OCI-M2 (cell line): Measurements from ENCODE around the gene TCF19.

Source experiments
- DNase-seq: peaks from one replicate; lab custom pipeline; 2025; ENCODE audit not compliant: unreplicated experiment; lab: John Stamatoyannopoulos, UW

TCF19 gene, protein sequence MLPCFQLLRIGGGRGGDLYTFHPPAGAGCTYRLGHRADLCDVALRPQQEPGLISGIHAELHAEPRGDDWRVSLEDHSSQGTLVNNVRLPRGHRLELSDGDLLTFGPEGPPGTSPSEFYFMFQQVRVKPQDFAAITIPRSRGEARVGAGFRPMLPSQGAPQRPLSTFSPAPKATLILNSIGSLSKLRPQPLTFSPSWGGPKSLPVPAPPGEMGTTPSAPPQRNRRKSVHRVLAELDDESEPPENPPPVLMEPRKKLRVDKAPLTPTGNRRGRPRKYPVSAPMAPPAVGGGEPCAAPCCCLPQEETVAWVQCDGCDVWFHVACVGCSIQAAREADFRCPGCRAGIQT

DNA sequence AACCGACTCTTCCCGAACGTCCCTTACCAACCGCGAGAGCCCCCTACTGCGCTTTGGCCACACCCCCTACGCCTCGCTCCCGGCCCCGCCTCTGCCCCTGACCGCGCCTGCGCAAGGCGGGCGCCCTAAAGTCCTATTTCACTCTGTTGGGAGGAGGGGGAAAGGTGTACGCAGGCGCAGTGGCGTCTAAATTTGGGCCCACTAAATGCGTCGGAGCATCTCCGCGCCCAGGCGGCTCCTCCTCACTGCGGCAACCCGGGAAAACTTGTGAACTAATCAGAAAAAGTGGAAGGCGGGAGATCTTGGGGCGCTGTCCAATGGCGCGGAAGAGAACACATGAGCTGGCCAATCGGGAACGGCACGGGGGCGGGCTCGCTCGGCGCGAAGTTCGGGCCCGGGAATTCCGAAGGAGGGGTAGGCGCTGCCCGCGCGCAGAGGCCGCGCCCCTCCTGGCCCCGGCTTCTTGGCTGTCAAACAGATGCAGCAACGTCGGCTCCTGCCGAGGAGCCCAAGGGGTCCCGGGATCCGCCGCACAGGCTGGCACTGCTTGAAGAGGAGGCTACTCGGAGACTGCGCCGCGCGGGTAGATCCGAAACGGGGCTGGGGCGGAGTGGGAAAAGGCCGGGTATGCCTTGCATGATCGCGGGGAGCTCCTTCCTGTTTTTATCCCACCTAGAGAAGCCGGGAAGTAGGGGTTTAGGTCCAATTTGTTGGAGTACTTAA, at the start of gene TCF19:
TSS of gene TCF19 (plus strand) at position 450 of the 723 bp plus-strand sequence. CDS start 881 bp downstream, outside the sequence.
- DNase-seq = peak; percentile 97

DNA sequence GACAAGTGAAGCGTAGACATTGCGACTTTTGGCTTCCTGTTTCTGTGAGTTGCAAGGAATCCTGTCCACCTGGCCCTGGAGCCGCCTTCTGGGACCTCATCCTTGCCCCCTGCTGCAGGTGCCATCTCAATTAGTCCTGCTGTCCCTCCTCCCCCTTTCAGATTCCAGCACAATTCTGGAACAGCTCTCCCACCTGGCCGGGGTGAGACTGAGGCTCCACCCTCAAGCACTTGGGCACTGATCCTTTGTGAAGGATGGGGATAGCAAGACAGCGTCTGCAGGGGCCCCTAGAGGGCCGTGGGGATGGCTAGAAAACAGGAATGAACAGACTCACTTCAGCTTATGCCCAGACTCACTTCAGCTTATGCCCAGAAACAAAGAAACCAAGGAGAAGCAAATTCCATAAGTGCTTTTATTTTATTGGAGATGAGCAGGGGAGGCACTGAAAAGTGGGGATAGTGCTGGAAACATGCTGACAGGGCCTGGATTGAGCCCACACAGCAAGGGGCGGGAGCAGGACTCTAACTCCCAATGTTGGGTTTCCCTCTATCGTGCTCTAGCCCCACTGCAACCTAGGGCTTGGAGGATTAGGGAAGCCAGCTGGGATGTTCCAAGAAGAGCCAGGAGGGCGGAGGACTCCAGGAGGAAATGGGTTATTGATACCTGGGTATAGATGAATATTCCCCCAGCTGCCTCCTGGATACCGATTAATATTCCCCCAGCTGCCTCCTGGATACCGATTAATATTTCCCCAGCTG, 47.4 kb upstream of the TCF19 start:
- no peak for DNase-seq

DNA sequence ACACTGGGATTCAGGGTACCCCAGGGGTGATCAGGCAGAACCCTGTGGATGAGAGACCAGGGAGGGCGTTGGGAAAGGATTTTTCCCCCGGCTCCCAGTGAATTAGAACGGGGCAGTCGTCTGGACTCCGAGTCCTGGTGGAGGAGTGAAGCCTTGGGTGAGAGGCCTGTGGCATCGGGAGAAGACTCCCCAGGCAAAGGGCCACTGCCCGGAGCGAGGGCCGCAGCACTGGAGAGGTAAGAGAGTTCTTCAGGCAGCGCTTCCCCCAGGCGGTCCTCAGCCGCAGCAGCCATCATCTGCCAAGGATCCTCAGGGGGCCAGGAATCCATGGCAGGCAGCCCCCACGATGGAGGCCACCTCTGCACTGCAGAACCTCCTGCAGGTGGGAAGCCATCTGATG, 46.7 kb upstream of the TCF19 start:
- DNase-seq = no peak

DNA sequence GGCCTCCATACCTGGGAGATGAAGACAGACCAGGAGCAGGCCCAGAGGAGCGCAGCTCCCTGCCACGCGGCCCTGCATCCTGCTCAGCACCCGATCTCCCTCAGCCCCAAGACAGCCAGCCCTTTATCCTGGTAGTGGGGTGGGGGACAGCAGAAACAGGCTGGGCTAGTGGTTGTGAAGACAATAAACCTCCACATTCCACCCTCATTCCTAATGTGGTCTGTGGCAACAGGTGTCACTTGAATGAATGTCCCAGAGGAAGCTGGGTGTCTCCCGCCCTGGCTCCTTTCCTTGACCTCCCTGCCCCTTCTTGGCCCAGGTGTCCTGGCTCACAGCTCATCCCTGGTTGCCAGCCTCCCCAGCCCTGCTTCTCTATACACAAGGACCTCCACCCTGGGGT, 45.9 kb upstream of the TCF19 start, which contains the start of gene C6orf15:
TSS of gene C6orf15 (minus strand) at position 98 of the 400 bp plus-strand sequence. CDS start at position 78, 20 bp downstream.
- no peak for DNase-seq

DNA sequence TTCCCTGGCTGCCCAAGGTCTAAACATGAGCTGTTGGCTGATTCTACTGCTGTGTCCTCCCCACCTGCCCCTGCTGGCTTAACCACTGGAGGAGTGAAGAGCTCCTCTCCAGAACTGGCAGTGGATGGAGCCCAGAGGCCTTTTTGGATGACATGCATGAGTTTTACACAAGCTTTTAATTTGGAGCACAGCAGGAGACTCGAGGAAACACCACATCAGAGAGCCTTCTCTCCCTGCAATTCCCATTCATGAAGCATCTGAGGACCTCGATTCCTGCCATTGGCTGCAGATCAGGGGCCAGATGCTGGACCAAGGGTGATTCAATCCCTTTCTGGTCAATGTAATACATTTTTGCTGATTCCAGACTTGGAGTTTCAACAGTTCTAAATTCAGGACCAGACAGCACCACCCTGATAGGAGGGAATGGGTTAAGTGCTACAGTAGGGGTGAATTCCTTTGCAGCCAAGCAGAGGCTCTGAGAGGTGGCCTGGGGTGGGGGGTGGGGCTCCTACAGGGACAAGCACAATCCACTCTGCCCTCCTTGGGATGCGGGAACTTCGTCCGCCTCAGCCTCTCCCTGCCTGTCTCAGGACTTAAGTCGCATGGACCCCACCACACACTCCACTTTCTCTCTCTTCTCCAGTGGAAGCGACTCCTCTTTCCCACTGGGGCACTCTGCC, 44.4 kb upstream of the TCF19 start:
- DNase-seq = no peak

DNA sequence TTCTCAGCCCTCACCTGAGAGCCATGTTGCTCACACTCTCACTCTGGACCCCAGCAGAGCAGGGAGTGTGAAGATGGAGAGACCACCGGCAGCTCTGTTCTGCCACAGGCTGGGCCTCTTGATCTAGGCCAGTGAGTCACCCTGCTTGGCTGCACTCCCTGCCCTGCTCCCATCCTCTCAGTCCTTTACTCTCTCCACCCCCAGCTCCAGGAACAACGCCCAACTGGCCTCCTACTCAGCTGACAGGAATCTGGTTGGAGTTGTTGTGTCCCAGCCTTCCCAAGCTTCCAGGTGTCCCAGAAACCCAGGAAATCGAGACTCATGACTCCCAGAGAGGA, 43.9 kb upstream of the TCF19 start, which contains the start of gene PSORS1C1:
TSS of gene PSORS1C1 (plus strand) at position 260 of the 338 bp plus-strand sequence. CDS start 14,833 bp downstream, outside the sequence.
- DNase-seq = no peak

DNA sequence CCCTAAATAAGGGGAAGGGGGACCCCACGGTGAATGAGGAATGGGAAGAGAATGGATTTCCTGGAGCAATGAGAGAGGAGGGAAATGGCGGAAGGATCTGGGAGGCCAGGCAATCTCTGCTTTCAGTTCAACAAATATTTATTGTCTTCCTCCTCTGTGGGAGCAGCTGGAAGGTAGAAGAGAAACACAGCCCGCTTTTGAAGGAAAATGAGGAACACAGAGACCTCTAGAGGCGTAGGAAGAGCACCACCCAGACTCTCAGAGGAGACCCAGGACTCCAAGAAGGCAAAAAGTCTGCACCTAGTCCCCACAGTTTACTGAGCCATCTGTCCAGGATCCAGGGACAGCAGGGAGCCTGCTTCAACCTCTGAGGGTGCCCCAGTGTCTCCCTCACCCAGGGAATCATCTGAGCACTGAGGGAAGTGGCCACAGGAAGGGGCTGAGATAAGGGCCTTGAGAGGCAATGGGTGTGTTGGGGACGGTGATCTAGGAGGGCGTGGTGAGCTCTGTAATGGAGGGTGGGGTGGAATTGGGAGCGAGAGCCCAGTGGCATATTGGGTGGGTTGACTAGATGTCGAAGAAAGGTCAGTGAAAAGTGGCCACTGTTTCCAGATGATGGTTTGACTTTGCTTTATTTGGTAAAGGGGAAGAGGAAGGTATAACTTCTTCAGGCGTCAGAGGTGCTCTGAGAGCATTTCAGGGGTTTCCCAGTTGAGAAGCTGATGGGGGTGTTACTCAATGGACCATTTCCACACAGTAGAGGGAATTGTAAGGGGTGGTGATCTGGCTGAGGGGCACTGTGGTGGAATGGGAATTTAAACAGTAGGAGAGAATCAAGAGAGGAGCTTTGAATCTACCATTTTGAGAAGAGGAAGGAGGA, 43.2 kb upstream of the TCF19 start:
- no peak for DNase-seq

DNA sequence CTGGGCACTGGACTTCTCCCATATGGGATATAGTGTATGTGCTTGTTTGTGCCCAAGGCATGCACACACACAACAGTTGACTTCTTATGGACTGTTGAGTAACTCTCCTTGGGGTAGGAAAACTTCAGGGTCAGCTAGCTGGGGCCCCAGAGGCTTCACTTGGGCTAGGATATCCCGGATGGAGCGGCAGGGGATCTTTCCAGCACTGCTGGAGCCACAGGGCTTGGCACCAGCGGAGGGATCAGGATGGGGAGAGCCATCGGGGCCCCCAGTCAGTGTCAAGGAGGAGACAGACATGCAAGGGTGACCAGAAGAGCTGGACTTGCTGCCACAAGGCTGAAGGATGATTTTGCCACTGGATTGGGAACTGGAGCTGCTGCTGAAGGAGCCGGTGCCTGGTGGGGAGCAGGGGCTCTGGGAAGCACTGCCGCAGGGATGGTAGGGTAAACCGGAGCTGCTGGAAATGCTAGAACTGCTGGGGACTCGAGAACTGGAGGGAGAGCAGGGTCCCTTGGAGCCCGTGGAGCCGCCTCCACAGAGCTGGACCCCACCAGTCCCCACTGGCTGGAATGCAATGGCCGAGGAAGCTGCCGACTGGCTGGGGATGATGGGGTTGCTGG, 42.3 kb upstream of the TCF19 start:
- DNase-seq = no peak

DNA sequence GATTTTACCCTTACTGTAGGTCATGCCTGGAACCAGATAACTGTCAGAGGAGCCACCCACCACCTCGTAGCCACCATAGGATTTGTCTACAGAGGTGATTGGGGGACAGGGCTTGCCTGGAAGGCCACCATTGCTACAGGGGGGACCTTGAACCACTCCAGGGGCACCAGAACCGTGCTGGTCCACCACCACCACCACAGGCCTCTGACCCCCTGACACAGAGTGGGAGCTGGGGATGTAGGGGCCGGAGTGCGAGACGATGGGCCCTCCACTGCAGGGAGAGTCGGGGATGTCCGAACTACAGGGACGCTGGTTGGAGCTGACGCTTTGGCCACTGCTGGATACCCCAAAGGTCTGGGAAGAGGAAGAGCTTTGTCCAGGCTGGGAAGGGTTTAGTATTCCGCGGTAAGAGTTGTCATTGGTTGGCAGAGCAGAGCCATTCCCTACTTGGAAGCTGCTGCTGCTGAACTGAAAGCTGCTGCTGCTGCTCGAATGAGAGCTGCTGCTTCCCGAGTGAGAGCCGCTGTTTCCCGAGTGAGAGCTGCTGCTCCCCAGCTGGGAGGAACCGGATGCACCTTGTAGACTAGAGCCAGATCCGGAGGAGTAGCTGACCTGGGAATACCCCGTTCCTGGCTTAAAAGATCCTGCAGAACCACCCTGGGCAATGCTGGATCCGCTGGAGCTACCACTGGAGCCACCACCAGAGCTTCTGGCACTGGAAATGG, 41.6 kb upstream of the TCF19 start:
- DNase-seq = no peak

DNA sequence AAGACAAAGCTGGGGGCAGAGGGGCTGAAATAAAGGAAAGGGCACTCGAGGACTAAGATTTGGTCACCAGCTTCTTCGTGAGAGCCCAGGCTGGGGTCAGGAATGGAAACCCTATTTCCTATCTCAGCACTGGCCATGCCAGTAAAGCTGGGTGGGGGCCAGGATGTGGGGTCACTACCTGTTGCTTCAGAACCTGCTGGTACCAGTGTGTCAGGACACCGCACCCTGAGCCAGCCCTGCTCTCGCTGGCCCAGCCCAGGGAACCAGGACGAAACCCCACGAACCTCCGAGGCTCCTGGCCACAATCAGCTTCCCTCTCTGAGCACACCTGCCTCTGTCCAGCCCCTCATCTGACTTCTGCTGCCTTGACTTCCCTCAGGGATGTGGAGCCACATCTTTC, 40.2 kb upstream of the TCF19 start:
- no peak for DNase-seq

DNA sequence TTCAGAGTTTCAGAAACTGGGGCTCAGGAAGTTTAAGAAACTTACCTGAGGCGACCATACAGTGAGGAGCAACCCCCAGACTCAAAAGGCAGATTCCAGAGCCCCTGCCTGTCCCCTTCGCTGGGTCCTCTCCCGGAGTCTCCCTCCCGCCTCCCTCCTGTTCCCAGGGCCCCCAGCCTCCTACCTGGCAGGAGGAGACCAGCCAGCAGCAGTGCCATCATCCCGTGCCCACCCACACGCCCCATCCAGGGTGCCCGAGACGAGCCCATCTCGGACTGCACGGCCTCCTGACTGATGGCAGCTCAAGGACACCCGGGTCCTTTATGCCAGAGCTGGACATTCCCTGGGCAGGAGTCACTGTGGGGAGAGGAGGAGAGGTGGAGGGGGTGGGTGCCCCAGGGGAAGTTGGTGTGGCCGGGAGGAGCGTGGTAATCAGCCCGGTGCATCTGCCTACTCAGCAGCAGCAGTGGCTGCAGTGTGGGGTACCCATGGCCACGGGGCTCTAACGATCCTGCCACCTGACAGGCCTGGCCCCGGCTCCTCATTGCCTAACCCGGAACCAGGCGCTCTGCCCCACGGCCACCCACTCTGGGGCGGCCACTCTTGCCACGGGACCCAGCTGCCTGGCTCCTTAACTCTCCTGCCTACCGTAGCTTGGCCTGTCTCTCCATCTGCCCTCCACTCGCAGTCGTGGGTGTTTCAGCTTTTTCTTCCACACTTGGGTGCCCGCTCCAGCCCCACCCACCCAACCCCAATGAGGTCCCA, 38.1 kb upstream of the TCF19 start, which contains the start of gene CDSN:
TSS of gene CDSN (minus strand) at position 296 of the 765 bp plus-strand sequence. CDS start at position 269, 27 bp downstream.
- no peak for DNase-seq

DNA sequence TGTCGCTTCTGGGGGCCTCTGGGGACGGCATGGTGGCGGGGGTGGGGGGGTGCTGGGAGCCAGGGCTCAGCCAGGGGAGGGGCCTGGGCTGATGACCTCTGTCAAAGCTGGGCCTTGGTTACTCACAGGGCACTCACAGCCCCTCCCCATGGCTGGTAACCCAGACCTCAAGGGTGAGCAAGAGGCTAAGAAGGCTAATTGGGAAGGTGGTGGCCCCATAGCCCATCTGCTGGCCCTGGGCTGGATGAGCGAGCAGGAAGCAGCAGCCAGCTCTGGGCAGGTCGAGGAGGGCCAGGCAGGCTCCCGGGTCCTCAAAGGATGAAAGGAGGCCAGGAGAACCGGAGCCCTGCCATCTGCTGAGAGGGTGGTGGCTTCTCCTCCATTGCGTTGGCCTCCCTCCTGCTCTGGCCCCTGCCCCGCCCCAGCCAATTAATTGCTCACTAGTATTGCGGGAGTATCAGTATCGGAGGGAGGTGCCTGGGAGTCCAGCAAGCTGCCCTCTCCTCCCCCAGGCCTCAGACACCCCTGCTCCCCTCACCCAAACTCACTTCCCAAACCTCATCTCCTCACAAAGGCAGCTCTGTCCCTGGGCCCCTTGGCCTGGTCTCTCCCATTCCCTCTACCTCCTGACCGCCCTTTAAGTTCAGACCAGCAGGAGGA, 37.1 kb upstream of the TCF19 start:
- DNase-seq = no peak

DNA sequence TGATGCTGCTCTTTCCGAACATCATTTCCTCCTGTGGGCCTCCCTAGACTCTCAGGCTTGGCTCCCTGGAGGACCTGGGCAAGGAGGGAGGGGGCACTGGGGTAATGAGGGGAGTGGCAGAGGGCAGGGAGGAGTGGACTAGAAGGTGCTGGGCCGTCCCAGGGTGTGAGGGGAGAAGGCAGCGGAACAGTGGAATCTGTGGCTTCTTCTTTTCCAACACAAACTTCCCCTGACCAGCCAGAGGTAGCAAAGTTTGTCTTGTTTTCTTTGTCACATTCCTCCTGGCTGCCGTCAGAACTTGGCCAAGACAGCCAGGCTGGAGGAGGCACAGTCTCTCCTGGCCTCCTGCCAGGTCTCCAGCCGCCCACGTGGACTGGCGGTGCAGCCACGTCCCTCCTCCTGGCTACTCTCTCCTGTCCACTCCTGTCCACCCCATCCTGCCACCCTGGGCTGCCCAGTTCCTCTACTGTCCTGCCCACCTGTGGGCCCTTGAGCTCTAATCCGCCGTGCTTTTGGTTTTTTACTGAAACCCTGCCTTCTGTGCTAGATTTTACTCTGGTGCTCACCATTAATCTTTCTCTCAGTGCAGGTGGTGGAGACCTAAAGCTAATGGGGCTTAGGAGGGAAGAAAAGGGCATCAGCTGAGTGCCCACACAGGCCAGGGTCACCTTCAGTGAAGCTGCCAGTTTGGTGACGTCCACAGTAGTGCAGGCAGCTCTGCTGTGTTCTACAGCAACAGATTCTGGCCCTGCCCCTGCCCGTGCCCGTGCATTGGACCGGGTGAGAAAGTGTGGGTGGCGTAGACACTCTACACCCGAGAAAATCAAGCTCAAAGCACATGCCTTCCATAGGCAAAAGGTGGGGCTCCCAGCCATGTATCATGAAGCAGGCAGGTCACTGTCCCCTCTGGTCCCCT, 35.3 kb upstream of the TCF19 start:
- no peak for DNase-seq

DNA sequence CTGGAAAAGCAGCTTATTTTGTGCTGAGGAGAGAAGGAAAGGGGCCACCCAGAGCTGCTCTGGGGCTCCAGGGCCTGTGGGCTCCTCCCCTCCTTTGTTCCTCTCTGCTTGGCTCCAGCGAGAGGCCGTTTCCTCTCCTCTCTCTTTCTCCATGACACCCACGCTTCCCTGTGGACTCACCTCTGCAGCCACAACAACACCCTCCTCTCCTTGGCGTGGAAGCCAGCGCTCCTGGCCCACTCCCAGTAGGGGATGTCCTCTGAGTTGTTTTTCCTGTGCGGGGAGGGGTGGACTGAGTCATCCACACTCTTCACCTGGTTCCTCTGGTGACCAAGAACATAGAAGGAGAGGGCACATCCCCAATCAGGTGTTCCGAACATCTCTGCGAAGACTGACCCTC, 33.2 kb upstream of the TCF19 start:
- DNase-seq = no peak

DNA sequence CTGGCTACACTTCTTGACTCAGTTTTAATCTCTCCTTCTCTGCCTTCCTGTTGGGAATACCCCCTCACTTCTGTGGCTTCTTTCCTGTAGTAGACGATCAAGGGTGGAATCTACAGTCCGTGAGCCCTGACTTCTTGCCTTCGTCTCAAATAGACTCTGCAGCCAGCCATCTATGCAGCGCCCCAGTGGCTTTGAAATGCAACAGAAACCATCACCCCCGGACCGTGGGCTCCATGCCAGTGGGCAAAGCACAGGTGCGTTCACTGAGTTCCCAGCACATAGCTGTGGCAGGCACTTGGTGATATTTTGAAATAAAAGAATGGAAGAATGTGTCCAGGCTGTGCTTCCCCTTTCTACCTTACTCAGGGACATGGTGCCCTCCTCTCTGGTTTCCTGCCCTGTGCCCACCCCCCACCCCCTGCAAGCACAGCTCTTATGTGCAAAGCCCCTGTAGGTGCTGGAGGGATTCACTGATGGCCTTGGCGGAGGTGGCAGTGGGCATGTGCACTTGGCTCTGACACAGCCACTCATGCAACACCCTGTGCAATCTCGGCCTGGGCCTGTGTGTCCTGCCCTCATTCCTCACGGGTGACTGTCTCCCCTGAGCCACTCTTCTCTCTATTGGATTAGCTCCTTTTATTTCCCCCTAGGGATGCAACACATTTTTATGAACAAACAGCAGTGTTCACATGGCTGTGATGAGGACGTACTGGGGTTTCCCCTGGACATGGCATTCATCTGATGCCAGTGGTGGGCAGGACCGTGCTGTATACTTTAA, 32.6 kb upstream of the TCF19 start:
- no peak for DNase-seq
